ENCODE data around the gene TXNRD1. TPM values are rescaled to one million over a fixed set of nuclear protein-coding genes. Genes with fewer than 3 reads are reported as not detected.

Gene TXNRD1
- total RNA-seq (100 to 1,000 TPM; 111 to 174 TPM), polyA plus RNA-seq (ENCODE audit: insufficient read length in 6 of 6) (10 to 100 TPM; 54.6 to 75.0 (median 58.6) TPM)
- long read RNA-seq, donor 1, transcript TXNRD1-205 (15 exons, 3,930 nt), result major isoform, 9 of 30 reads
- long read RNA-seq, donor 1, partial matches to known transcripts, result 20 of 30 reads
- long read RNA-seq, donor 1, other reads (novel, unspliced or antisense), result 0 of 30 reads
- long read RNA-seq, donor 2, partial matches to known transcripts, result 0 of 7 reads
- long read RNA-seq, donor 2, other reads (novel, unspliced or antisense), result 0 of 7 reads
- long read RNA-seq, donor 3, transcript TXNRD1-205 (15 exons, 3,930 nt), result major isoform, 6 of 8 reads
- long read RNA-seq, donor 3, partial matches to known transcripts, result 0 of 8 reads
- long read RNA-seq, donor 3, other reads (novel, unspliced or antisense), result 0 of 8 reads
- long read RNA-seq, donor 4, partial matches to known transcripts, result 24 of 33 reads
- long read RNA-seq, donor 4, other reads (novel, unspliced or antisense), result 4 of 33 reads
- long read RNA-seq, donor 5, transcript TXNRD1-205 (15 exons, 3,930 nt), result major isoform, 7 of 9 reads
- long read RNA-seq, donor 5, partial matches to known transcripts, result 0 of 9 reads
- long read RNA-seq, donor 5, other reads (novel, unspliced or antisense), result 0 of 9 reads
- long read RNA-seq, donor 6, transcript TXNRD1-205 (15 exons, 3,930 nt), result major isoform, 8 of 33 reads
- long read RNA-seq, donor 6, partial matches to known transcripts, result 24 of 33 reads
- long read RNA-seq, donor 6, other reads (novel, unspliced or antisense), result 0 of 33 reads
- long read RNA-seq, donor 7, partial matches to known transcripts, result 0 of 3 reads
- long read RNA-seq, donor 7, other reads (novel, unspliced or antisense), result 0 of 3 reads
- long read RNA-seq, donor 8, transcript TXNRD1-205 (15 exons, 3,930 nt), result major isoform, 5 of 6 reads
- long read RNA-seq, donor 8, partial matches to known transcripts, result 0 of 6 reads
- long read RNA-seq, donor 8, other reads (novel, unspliced or antisense), result 0 of 6 reads
- long read RNA-seq, donor 9, result 0 reads
- long read RNA-seq, donor 10, partial matches to known transcripts, result 10 of 18 reads
- long read RNA-seq, donor 10, other reads (novel, unspliced or antisense), result 5 of 18 reads
- long read RNA-seq, donor 11, partial matches to known transcripts, result 0 of 5 reads
- long read RNA-seq, donor 11, other reads (novel, unspliced or antisense), result 0 of 5 reads
- long read RNA-seq, donor 12, transcript TXNRD1-205 (15 exons, 3,930 nt), result major isoform, 5 of 8 reads
- long read RNA-seq, donor 12, partial matches to known transcripts, result 0 of 8 reads
- long read RNA-seq, donor 12, other reads (novel, unspliced or antisense), result 0 of 8 reads

DNA sequence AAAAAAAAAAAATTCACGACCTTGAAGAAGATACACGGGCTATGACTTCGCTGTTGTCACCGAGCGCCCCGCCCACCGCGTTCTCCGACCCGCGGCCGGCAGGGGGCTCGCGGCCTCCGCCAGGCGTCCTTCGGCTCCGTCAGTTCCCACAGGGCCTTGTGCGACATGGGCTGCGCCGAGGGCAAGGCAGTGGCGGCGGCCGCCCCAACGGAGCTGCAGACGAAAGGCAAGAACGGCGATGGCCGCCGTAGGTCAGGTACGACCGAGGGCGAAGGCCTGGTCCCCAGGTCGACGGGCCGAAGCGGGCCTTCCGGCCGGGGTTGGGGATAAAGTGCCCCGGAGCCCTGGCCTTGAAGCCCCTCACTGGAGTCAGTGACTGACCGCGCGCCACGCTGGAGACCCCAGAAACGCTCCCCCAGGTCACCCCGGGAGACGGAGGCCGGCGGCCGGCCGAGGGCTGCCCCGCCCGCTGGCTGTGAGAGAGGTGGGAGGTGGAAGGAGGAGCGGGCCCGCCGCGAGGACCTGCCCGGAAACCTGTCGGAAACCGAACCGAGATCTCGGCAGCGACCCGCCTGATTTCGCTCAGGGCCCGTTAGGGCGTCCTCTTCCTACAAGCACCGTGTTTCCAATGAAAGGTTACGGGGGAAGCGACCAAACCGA, at the start of gene TXNRD1:
TSS of gene TXNRD1 (plus strand) at position 142 of the 660 bp plus-strand sequence. CDS start at position 166, 24 bp downstream.
- peak within 1 kb of the TSS; percentile 53 to 64 for H3K4me3 ChIP-seq
- ATAC-seq (peak; percentile 95), DNase-seq (peak; percentile 76 to 97 (median 86))
- H3K27me3 ChIP-seq, result peaks cover 0 to 10% of the 10 kb centered on the region in 2 donors
- peaks cover 10 to 36% of the 10 kb centered on the region in 2 donors for H3K4me1 ChIP-seq
- TF ChIP-seq, protein P1, sequence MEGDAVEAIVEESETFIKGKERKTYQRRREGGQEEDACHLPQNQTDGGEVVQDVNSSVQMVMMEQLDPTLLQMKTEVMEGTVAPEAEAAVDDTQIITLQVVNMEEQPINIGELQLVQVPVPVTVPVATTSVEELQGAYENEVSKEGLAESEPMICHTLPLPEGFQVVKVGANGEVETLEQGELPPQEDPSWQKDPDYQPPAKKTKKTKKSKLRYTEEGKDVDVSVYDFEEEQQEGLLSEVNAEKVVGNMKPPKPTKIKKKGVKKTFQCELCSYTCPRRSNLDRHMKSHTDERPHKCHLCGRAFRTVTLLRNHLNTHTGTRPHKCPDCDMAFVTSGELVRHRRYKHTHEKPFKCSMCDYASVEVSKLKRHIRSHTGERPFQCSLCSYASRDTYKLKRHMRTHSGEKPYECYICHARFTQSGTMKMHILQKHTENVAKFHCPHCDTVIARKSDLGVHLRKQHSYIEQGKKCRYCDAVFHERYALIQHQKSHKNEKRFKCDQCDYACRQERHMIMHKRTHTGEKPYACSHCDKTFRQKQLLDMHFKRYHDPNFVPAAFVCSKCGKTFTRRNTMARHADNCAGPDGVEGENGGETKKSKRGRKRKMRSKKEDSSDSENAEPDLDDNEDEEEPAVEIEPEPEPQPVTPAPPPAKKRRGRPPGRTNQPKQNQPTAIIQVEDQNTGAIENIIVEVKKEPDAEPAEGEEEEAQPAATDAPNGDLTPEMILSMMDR (IDR thresholded peaks at IDR 0.05), result peak; percentile 84 to 87
- peak within 1 kb of the TSS; percentile 62 to 77 for H3K27ac ChIP-seq
- intact Hi-C loops (cut with DNase I), result no loop called here
- no peaks in the 10 kb centered on the region for H3K9me3 ChIP-seq
- no peaks in the 10 kb centered on the region for H3K36me3 ChIP-seq

DNA sequence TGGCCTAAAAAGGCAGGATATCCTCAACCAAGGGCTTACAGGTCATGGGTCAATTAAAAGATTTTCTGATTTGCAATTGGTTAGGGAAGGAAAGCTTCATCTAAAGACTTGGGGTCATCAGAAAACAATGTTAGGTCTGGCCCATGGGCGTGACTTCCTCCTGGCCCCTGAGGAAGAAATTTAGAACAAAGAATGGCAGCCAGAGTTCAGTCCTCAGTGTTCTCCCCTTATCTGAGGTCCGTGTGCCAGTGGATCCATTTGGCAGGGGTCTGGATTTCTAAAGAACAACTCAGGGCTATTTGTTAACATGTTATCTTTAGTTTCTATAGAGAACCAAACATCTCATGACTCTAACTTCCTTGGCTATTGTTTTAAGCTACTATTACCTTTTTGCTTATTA, 49.8 kb upstream of the TXNRD1 start:
- no peak for DNase-seq
- no peak overlapping the region for H3K4me3 ChIP-seq
- H3K27me3 ChIP-seq, result no peaks in the 10 kb centered on the region
- H3K4me1 ChIP-seq, result peaks cover 0 to 5% of the 10 kb centered on the region in 2 donors
- peak; percentile 36 for ATAC-seq
- TF ChIP-seq, protein P1 (IDR thresholded peaks at IDR 0.05), result no peak
- intact Hi-C loops (cut with DNase I), result no loop called here
- no peaks in the 10 kb centered on the region for H3K36me3 ChIP-seq
- H3K27ac ChIP-seq, result no peak overlapping the region
- no peaks in the 10 kb centered on the region for H3K9me3 ChIP-seq

DNA sequence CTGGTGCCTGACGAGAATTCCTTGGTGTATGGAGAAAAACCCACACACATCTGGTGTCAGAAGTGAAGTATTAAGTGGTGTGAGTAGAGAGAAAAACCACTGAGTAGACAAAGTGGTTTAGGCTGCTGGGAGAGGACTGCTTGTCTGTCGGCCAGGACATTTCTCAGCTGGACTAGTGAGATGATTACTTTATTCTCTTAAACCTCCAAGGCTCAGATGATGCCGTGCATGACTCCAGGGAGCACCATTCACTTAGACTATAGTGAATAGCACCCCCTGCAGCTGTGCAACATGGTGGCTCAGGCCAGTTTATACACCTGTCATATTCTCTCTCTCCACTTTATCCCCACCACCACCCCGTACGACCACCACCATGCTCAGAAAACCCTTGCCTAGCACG, 49.1 kb upstream of the TXNRD1 start:
- Histone ChIP-seq H3K27ac (no peak overlapping the region), H3K4me1 (peaks cover 0 to 5% of the 10 kb centered on the region in 2 donors), H3K36me3 (no peaks in the 10 kb centered on the region), H3K4me3 (no peak overlapping the region), H3K27me3 (no peaks in the 10 kb centered on the region), H3K9me3 (no peaks in the 10 kb centered on the region)
- intact Hi-C loops (cut with DNase I), result no loop called here
- TF ChIP-seq, protein P1 (IDR thresholded peaks at IDR 0.05), result no peak
- ATAC-seq (peak; percentile 77), DNase-seq (peak in 1 of 4 donors; percentile 53)

DNA sequence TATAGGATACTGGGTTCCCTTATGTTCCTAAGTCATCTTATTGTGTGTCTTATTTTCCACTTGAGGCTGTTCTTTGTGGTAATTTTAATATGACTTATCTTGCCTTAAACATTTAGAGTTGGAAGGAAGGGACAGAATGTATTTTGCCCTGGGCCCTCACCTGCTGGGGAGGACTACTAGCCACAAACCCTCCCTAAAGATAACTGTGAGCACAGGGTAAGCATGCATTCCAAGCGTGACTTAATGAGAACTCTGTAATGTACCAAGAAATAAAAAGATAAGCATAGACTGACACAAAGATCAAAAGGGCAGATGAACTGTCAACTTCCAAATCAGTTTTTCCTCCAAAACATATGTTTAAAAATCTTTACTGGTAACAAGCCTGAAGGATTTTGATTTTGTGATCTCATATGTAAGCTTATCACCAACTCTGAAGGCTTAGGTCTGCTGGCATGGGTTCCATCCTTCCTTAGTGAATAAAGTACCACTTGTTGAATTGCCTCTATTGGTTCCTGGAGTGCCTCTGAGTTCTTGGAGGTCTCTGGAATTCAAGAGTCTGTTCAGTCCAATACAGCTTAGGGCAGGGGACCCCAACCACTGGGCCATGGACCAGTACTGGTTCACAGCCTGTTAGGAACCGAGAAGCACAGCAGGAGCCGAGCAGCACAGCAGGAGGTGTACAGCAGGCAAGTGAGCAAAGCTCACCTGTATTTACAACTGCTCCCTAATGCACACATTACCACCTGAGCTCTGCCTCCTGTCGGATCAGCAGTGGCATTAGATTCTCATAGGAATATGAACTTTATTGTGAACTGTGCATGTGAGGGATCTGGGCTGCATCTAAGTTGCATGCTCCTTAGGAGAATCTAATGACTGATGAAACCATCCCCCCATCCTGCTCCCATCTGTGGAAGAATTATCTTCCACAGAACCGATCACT, 47.8 kb upstream of the TXNRD1 start:
- Histone ChIP-seq H3K27ac (no peak overlapping the region), H3K4me1 (peaks cover 0 to 5% of the 10 kb centered on the region in 2 donors), H3K27me3 (no peaks in the 10 kb centered on the region), H3K4me3 (no peak overlapping the region), H3K36me3 (no peaks in the 10 kb centered on the region), H3K9me3 (no peaks in the 10 kb centered on the region)
- intact Hi-C loops (cut with DNase I), result no loop called here
- ATAC-seq (no peak), DNase-seq (no peak)
- TF ChIP-seq, protein P1 (IDR thresholded peaks at IDR 0.05), result no peak

Measured in left lung (tissue), 14 donors.